Naive thymus-derived CD8-positive, alpha-beta T cell (primary cell): Measurements from ENCODE around the gene WFDC2. TPM values are rescaled to one million over a fixed set of nuclear protein-coding genes. Genes with fewer than 3 reads are reported as not detected.

Source experiments
- ATAC-seq, 2 donors: fragments of 150-1000 bp; cut with Tn5 transposase in 1 of 2; sonication (Bioruptor Pico), chemical (Tn5 transposase) in 1 of 2; 1 replicate in 1 of 2; 2 replicates in 1 of 2; pipeline ENCODE4 v1.10.0; 2021; ENCODE audit warnings: mild to moderate bottlenecking in 2 of 2, moderate library complexity in 2 of 2
- POLR2A ChIA-PET: fragments of 350-600 bp; sonication (Branson Sonifier 250); formaldehyde crosslinking; loops from one replicate; lab custom pipeline; 2021; ENCODE audit warnings: antibody characterized with exemption; lab: Charles Lee
- DNase-seq, 10 donors: peaks; one replicate each; pipeline versions ENCODE4 v3.0.0 to v3.0.0-alpha.2; 2020 to 2022
- H3K27ac Mint-ChIP-seq, 10 donors: one replicate each; pipeline ENCODE4 v1.8.0; 2020 to 2022; ENCODE audit warnings: mild to moderate bottlenecking in 10 of 10, mixed read lengths in 10 of 10, moderate library complexity in 4 of 10, inconsistent platforms in 1 of 10
- H3K27me3 Mint-ChIP-seq, 5 donors: one replicate each; pipeline ENCODE4 v1.8.0; 2021 to 2022; ENCODE audit warnings: mixed read lengths in 5 of 5
- H3K36me3 Mint-ChIP-seq, 3 donors: one replicate each; pipeline ENCODE4 v1.8.0; 2020 to 2022; ENCODE audit warnings: mixed read lengths in 3 of 3, mild to moderate bottlenecking in 2 of 3, inconsistent platforms in 1 of 3
- H3K4me1 Mint-ChIP-seq, 4 donors: one replicate each; pipeline ENCODE4 v1.8.0; 2021 to 2022; ENCODE audit warnings: mixed read lengths in 4 of 4
- H3K4me3 Mint-ChIP-seq, 10 donors: one replicate each; pipeline ENCODE4 v1.8.0; 2020 to 2022; ENCODE audit warnings: mild to moderate bottlenecking in 10 of 10, mixed read lengths in 10 of 10, moderate library complexity in 6 of 10, inconsistent platforms in 1 of 10
- H3K9me3 Mint-ChIP-seq, 9 donors: one replicate each; pipeline ENCODE4 v1.8.0; 2020 to 2022; ENCODE audit warnings: mixed read lengths in 9 of 9, mild to moderate bottlenecking in 3 of 9, inconsistent platforms in 1 of 9, moderate library complexity in 1 of 9
- polyA plus RNA-seq, 3 donors: library from polyadenylated mRNA; unstranded; fragments of 300-500 nt; fragmentation: Illumina TruSeq; gene quantifications; one replicate each; pipeline ENCODE4 v1.2.3, GENCODE V29; 2021
- total RNA-seq, 8 experiments: library from RNA in 2 of 8; stranded (reverse) in 2 of 8; gene quantifications; one replicate each; pipeline ENCODE4 v1.2.3 and lab custom pipeline; 2021 to 2026

Gene WFDC2
- total and polyA plus RNA-seq, 5 experiments from 2014 or later = 0.33 to 0.80 (median 0.73) TPM; not detected in 2

GRCh38 chr20:45452772-45453691, 16.5 kb upstream of the WFDC2 start:
- H3K9me3 Mint-ChIP-seq = no peaks in the 10 kb centered on the region
- peaks cover 0 to 11% (median 4%) of the 10 kb centered on the region in 5 donors for H3K27me3 Mint-ChIP-seq
- H3K36me3 Mint-ChIP-seq = peaks cover 4 to 22% (median 4%) of the 10 kb centered on the region in 3 donors
- POLR2A ChIA-PET = no interaction called here
- H3K4me3 Mint-ChIP-seq = no peak overlapping the region
- peaks cover 0 to 8% (median 3%) of the 10 kb centered on the region in 4 donors for H3K4me1 Mint-ChIP-seq
- DNase-seq = no peak
- no peak for ATAC-seq
- no peak overlapping the region for H3K27ac Mint-ChIP-seq

DNA sequence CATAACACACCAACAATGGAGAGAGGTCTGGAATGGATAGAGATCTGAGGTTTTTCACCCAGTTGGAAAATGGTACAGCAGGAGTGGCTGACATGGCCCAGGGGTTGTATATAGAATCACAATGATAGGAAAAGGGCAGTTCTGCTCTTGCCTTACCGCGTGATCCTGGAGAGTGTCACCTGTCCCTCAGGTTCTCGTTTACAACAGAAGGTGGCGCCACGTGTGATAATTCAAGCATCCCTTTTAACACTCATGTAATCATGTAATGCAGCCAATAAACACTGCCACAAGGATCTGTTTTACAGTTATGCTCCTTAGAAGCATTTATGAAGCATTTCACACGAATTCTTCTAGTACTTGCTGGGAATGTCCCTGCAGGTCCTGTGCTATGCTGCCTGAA, 12.9 kb upstream of the WFDC2 start:
- Mint-ChIP-seq H3K36me3 (peaks cover 0 to 12% (median 4%) of the 10 kb centered on the region in 3 donors), H3K27ac (no peak overlapping the region), H3K9me3 (no peaks in the 10 kb centered on the region), H3K27me3 (peaks cover 0 to 11% (median 0%) of the 10 kb centered on the region in 5 donors), H3K4me3 (no peak overlapping the region), H3K4me1 (peaks cover 0 to 8% (median 0%) of the 10 kb centered on the region in 4 donors)
- ATAC-seq (peak in 1 of 2 donors; percentile 45), DNase-seq (peak in 1 of 10 donors; percentile 9)
- POLR2A ChIA-PET = no interaction called here

- no peaks in the 10 kb centered on the region for H3K4me1 Mint-ChIP-seq
- POLR2A ChIA-PET = no interaction called here
These were observed 9.9 kb upstream of the WFDC2 start for GRCh38 chr20:45459606-45460005.

DNA sequence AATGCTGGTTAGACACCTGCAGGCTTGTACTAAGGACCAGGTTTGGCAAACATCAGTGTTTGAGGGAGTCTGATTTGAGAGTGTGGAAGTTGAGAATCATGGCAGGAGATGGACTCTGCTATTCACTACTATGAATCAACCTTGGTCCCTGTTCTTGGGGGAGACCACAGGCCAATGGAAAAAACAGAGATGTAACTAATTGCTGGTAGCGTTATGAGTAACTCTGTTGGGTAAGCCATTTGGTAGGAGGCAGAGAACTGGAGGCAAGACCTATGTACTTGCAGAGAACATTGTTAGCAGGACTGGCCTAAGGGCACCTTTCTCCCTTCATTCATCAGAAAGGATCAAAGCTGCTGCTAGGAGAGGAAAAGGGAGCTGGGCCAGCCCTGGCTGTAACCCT, 8.3 kb upstream of the WFDC2 start:
- ATAC-seq (no peak), DNase-seq (no peak)
- POLR2A ChIA-PET = no interaction called here
- Mint-ChIP-seq H3K36me3 (peaks cover 0 to 7% (median 0%) of the 10 kb centered on the region in 3 donors), H3K27ac (no peak overlapping the region), H3K4me1 (no peaks in the 10 kb centered on the region), H3K4me3 (no peak overlapping the region), H3K27me3 (peaks cover 0 to 4% (median under 1%) of the 10 kb centered on the region in 5 donors), H3K9me3 (no peaks in the 10 kb centered on the region)

More at GRCh38 chr20:45459606-45460005, 9.9 kb upstream of the WFDC2 start:
- H3K36me3 Mint-ChIP-seq = peaks cover 0 to 11% (median 4%) of the 10 kb centered on the region in 3 donors
- ATAC-seq = no peak
- no peaks in the 10 kb centered on the region for H3K27me3 Mint-ChIP-seq
- DNase-seq = no peak
- H3K9me3 Mint-ChIP-seq = no peaks in the 10 kb centered on the region
- H3K4me3 Mint-ChIP-seq = no peak overlapping the region
- H3K27ac Mint-ChIP-seq = peak overlapping the region in 1 of 10 donors; percentile 53

- ATAC-seq = no peak
- POLR2A ChIA-PET = no interaction called here
- no peaks in the 10 kb centered on the region for H3K36me3 Mint-ChIP-seq
These were observed 6.6 kb upstream of the WFDC2 start for GRCh38 chr20:45462711-45463509.

GRCh38 chr20:45463709-45464108, 5.8 kb upstream of the WFDC2 start:
- no peak overlapping the region for H3K27ac Mint-ChIP-seq
- H3K27me3 Mint-ChIP-seq = peaks cover 8 to 14% (median 11%) of the 10 kb centered on the region in 5 donors
- POLR2A ChIA-PET = no interaction called here
- H3K4me3 Mint-ChIP-seq = no peak overlapping the region
- H3K36me3 Mint-ChIP-seq = peaks cover 0 to 2% (median 0%) of the 10 kb centered on the region in 3 donors
- no peaks in the 10 kb centered on the region for H3K9me3 Mint-ChIP-seq
- ATAC-seq (no peak), DNase-seq (no peak)
- H3K4me1 Mint-ChIP-seq = no peaks in the 10 kb centered on the region

More at GRCh38 chr20:45462711-45463509, 6.6 kb upstream of the WFDC2 start:
- Mint-ChIP-seq H3K4me1 (no peaks in the 10 kb centered on the region), H3K27me3 (peaks cover under 1 to 10% (median 6%) of the 10 kb centered on the region in 5 donors), H3K27ac (no peak overlapping the region), H3K4me3 (no peak overlapping the region), H3K9me3 (no peaks in the 10 kb centered on the region)
- no peak for DNase-seq

- Mint-ChIP-seq H3K27me3 (peaks cover 14 to 28% (median 15%) of the 10 kb centered on the region in 5 donors), H3K4me3 (no peak overlapping the region), H3K4me1 (peaks cover 0 to 7% (median 6%) of the 10 kb centered on the region in 4 donors), H3K27ac (no peak overlapping the region), H3K36me3 (peaks cover 0 to 2% (median 0%) of the 10 kb centered on the region in 3 donors), H3K9me3 (peaks cover 0 to 2% (median 0%) of the 10 kb centered on the region in 9 donors)
- ATAC-seq = no peak
- DNase-seq = no peak
- POLR2A ChIA-PET = no interaction called here
These were observed 3.9 kb upstream of the WFDC2 start for GRCh38 chr20:45465491-45466266.

GRCh38 chr20:45467172-45467571, 2.4 kb upstream of the WFDC2 start:
- H3K4me3 Mint-ChIP-seq = no peak overlapping the region
- ATAC-seq (no peak), DNase-seq (no peak)
- peaks cover 0 to 2% (median 2%) of the 10 kb centered on the region in 3 donors for H3K36me3 Mint-ChIP-seq
- POLR2A ChIA-PET = interaction anchor here (0.6 kb wide), 1 partner anchor 135 kb away, joined by 3 read pairs; no protein-coding TSS in a partner anchor
- H3K9me3 Mint-ChIP-seq = peaks cover 0 to 2% (median 0%) of the 10 kb centered on the region in 9 donors
- no peak overlapping the region for H3K27ac Mint-ChIP-seq
- peaks cover 19 to 43% (median 26%) of the 10 kb centered on the region in 5 donors for H3K27me3 Mint-ChIP-seq
- peaks cover 0 to 10% (median 8%) of the 10 kb centered on the region in 4 donors for H3K4me1 Mint-ChIP-seq

DNA sequence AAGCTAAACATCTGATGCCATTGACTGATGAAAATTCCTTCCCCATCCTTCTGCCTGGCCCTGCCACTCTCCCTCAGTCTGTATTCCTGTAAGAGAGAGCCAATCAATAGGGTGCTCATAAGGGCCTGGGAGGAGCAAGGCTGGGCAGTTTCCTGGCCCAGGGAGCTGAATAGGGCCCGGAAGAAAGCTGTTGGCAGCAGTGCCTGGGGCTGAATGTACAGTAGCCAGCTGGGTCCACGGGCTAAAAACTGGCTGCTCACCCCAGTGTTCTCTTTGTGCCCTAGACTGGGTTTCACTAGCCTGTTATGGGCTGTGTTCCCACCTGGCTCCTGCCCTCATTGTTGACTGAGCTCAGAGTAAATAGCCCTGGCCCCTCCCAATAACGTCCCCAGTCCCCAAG, 1.7 kb upstream of the WFDC2 start:
- no peak overlapping the region for H3K4me3 Mint-ChIP-seq
- H3K4me1 Mint-ChIP-seq = peaks cover 0 to 10% (median 8%) of the 10 kb centered on the region in 4 donors
- H3K27ac Mint-ChIP-seq = no peak overlapping the region
- DNase-seq = no peak
- peaks cover 24 to 50% (median 26%) of the 10 kb centered on the region in 5 donors for H3K27me3 Mint-ChIP-seq
- POLR2A ChIA-PET = no interaction called here
- no peak for ATAC-seq
- peaks cover 0 to 2% (median 0%) of the 10 kb centered on the region in 9 donors for H3K9me3 Mint-ChIP-seq
- peaks cover 0 to 2% (median 2%) of the 10 kb centered on the region in 3 donors for H3K36me3 Mint-ChIP-seq

- peak in 2 of 10 donors; percentile 8 to 13 for DNase-seq
- Mint-ChIP-seq H3K27me3 (peaks cover 24 to 62% (median 35%) of the 10 kb centered on the region in 5 donors), H3K36me3 (peaks cover 0 to 2% (median 2%) of the 10 kb centered on the region in 3 donors), H3K4me3 (peak overlapping the region; percentile 44 to 81 (median 70)), H3K4me1 (peaks cover 0 to 10% (median 8%) of the 10 kb centered on the region in 4 donors), H3K27ac (no peak overlapping the region), H3K9me3 (peaks cover 0 to 2% (median 0%) of the 10 kb centered on the region in 9 donors)
- POLR2A ChIA-PET = no interaction called here
- ATAC-seq = peak; percentile 67 to 73
These were observed 844 bp downstream of the WFDC2 start for GRCh38 chr20:45470262-45470931.

GRCh38 chr20:45470937-45471336, 1.4 kb downstream of the WFDC2 start:
- H3K9me3 Mint-ChIP-seq = peaks cover 0 to 2% (median 0%) of the 10 kb centered on the region in 9 donors
- DNase-seq (peak in 1 of 10 donors; percentile 7), ATAC-seq (peak in 1 of 2 donors; percentile 18)
- peaks cover 0 to 10% (median 8%) of the 10 kb centered on the region in 4 donors for H3K4me1 Mint-ChIP-seq
- H3K36me3 Mint-ChIP-seq = peaks cover 0 to 2% (median 2%) of the 10 kb centered on the region in 3 donors
- H3K4me3 Mint-ChIP-seq = peak overlapping the region; percentile 44 to 75 (median 66)
- no peak overlapping the region for H3K27ac Mint-ChIP-seq
- POLR2A ChIA-PET = no interaction called here
- peaks cover 24 to 61% (median 35%) of the 10 kb centered on the region in 5 donors for H3K27me3 Mint-ChIP-seq
